Head of caudate nucleus (tissue), 42 donors: ENCODE measurements around the gene KAT7.
"Not testable (repeated sequence)": the region's sequence is repeated elsewhere in the genome, so short reads cannot be mapped to it uniquely, and the experiment has no call there.

ENCODE experiments used
- DNase-seq, 42 donors: peaks; one replicate each; pipeline versions ENCODE4 v3.0.0 to v3.0.0-alpha.2; 2020 to 2021; ENCODE audit warnings: mixed read lengths in 7 of 42
- intact Hi-C: fragments of 100-400 bp; cut with DNase I; formaldehyde crosslinking; loops from one replicate; pipeline ENCODE4 v1.15.0; 2022

Gene KAT7

GRCh38 chr17:49758464-49759010, 29.9 kb upstream of the KAT7 start:
- intact Hi-C loops = not testable (repeated sequence)
- DNase-seq = peak in 3 of 42 donors; percentile 14 to 47 (median 28)

GRCh38 chr17:49759203-49759602, 29.3 kb upstream of the KAT7 start:
- no peak for DNase-seq
- intact Hi-C loops = no loop called here

- DNase-seq = no peak
- intact Hi-C loops = no loop called here
Measured at GRCh38 chr17:49760296-49760695, 28.2 kb upstream of the KAT7 start.

GRCh38 chr17:49760932-49761558, 27.4 kb upstream of the KAT7 start:
- DNase-seq = no peak
- intact Hi-C loops = no loop called here

- DNase-seq = no peak
- intact Hi-C loops = no loop called here
Measured at GRCh38 chr17:49762151-49762941, 26.1 kb upstream of the KAT7 start.

- peak; percentile 90 to 99 (median 97) for DNase-seq
- intact Hi-C loops = no loop called here
Measured at GRCh38 chr17:49763735-49764558, 24.5 kb upstream of the KAT7 start, which contains the start of gene FAM117A. TSS of gene FAM117A (minus strand) at chr17:49764131. CDS start at chr17:49764087, 44 bp downstream.

GRCh38 chr17:49764559-49765180, 23.8 kb upstream of the KAT7 start:
- DNase-seq = peak in 1 of 42 donors; percentile 2
- intact Hi-C loops = no loop called here

GRCh38 chr17:49766918-49767530, 21.5 kb upstream of the KAT7 start:
- no peak for DNase-seq
- intact Hi-C loops = no loop called here

GRCh38 chr17:49775546-49776260, 12.8 kb upstream of the KAT7 start:
- intact Hi-C loops = no loop called here

GRCh38 chr17:49776551-49777300, 11.8 kb upstream of the KAT7 start:
- intact Hi-C loops = no loop called here
- DNase-seq = peak in 3 of 42 donors; percentile 10 to 28 (median 12)

More at GRCh38 chr17:49775546-49776260, 12.8 kb upstream of the KAT7 start:
- no peak for DNase-seq

GRCh38 chr17:49777563-49777962, 10.9 kb upstream of the KAT7 start:
- intact Hi-C loops = no loop called here

GRCh38 chr17:49779156-49779738, 9.2 kb upstream of the KAT7 start:
- no peak for DNase-seq
- intact Hi-C loops = no loop called here

More at GRCh38 chr17:49777563-49777962, 10.9 kb upstream of the KAT7 start:
- peak in 1 of 42 donors; percentile 4 for DNase-seq

GRCh38 chr17:49779739-49780231, 8.7 kb upstream of the KAT7 start:
- peak in 6 of 42 donors; percentile 21 to 50 (median 30) for DNase-seq
- intact Hi-C loops = no loop called here

- no peak for DNase-seq
- intact Hi-C loops = no loop called here
Measured at GRCh38 chr17:49783071-49783715, 5.3 kb upstream of the KAT7 start.

- DNase-seq = no peak
- intact Hi-C loops = no loop called here
Measured at GRCh38 chr17:49783791-49784190, 4.7 kb upstream of the KAT7 start.

GRCh38 chr17:49784636-49785035, 3.8 kb upstream of the KAT7 start:
- DNase-seq = no peak
- intact Hi-C loops = no loop called here
